Caco-2 (cell line): ENCODE measurements around the gene DACH2. TPM values are rescaled to one million over a fixed set of nuclear protein-coding genes. Genes with fewer than 3 reads are reported as not detected.

Experiments
- BruUV-seq: library from RNA; stranded (reverse); fragments of 400-500 nt; replicated peaks from 2 replicates; lab custom pipeline; 2021; lab: Mats Ljungman, UMichigan
- CTCF ChIA-PET: fragments of 300-600 bp; sonication (Branson Sonifier 250); formaldehyde crosslinking; loops from one replicate; lab custom pipeline; 2022; ENCODE audit warnings: antibody characterized with exemption; lab: Charles Lee
- POLR2A ChIA-PET: fragments of 300-600 bp; sonication (Branson Sonifier 250); formaldehyde crosslinking; loops from one replicate; lab custom pipeline; 2022; ENCODE audit warnings: antibody characterized with exemption; lab: Charles Lee
- DNase-seq, 2 experiments: peaks; one replicate each; pipeline versions ENCODE4 v3.0.0 to v3.0.0-alpha.2; 2020 to 2022
- H3K27me3 ChIP-seq: replicated peaks from 2 replicates; pipeline ENCODE4 v1.6.0; 2011; ENCODE audit warnings: low read length; ENCODE audit not compliant: control insufficient read depth, insufficient read depth
- H3K36me3 ChIP-seq: 2 replicates; pipeline ENCODE4 v1.5.1; 2011; ENCODE audit warnings: low read length; ENCODE audit not compliant: control insufficient read depth, insufficient read depth
- H3K4me1 ChIP-seq: fragments of 250-450 bp; sonication (Bioruptor Pico); 2 replicates; pipeline ENCODE4 v1.5.1; 2020; ENCODE audit warnings: mild to moderate bottlenecking
- H3K4me3 ChIP-seq: 2 replicates; pipeline ENCODE4 v1.5.1; 2011; ENCODE audit warnings: low read depth, mild to moderate bottlenecking, control low read depth, low read length
- H3K9me3 ChIP-seq: fragments of 250-450 bp; sonication (Bioruptor Pico); 2 replicates; pipeline ENCODE4 v1.5.1; 2020; ENCODE audit warnings: mild to moderate bottlenecking, moderate library complexity
- H3K27ac Mint-ChIP-seq: one replicate; pipeline ENCODE4 v1.8.0; 2022; ENCODE audit warnings: mixed read lengths; ENCODE audit not compliant: unreplicated experiment
- H3K27me3 Mint-ChIP-seq: one replicate; pipeline ENCODE4 v1.8.0; 2022; ENCODE audit warnings: mixed read lengths; ENCODE audit not compliant: insufficient read depth, unreplicated experiment
- H3K36me3 Mint-ChIP-seq: one replicate; pipeline ENCODE4 v1.8.0; 2022; ENCODE audit warnings: mild to moderate bottlenecking, mixed read lengths; ENCODE audit not compliant: insufficient read depth, unreplicated experiment
- H3K4me1 Mint-ChIP-seq: one replicate; pipeline ENCODE4 v1.8.0; 2022; ENCODE audit warnings: low read depth, mixed read lengths; ENCODE audit not compliant: unreplicated experiment
- H3K4me3 Mint-ChIP-seq: one replicate; pipeline ENCODE4 v1.8.0; 2022; ENCODE audit warnings: mild to moderate bottlenecking, moderate library complexity, mixed read lengths; ENCODE audit not compliant: unreplicated experiment
- H3K9me3 Mint-ChIP-seq: one replicate; pipeline ENCODE4 v1.8.0; 2022; ENCODE audit warnings: mixed read lengths; ENCODE audit not compliant: unreplicated experiment
- intact Hi-C: fragments of 100-400 bp; cut with micrococcal nuclease; formaldehyde crosslinking; loops from one replicate; pipeline ENCODE4 v1.10.0; 2022; ENCODE audit not compliant: unreplicated experiment
- total RNA-seq: library from RNA; stranded (reverse); gene quantifications from 2 replicates; pipeline ENCODE4 v1.2.3, GENCODE V29; 2022
- TF ChIP-seq, protein P1 (sequence below), 2 experiments: fragments of 200-600 bp in 1 of 2; IDR thresholded peaks; 1 replicate in 1 of 2; 2 replicates in 1 of 2; pipeline versions ENCODE4 v1.5.1 to v1.8.0; 2011 to 2022; ENCODE audit warnings: antibody characterized with exemption in 1 of 2, control low read depth in 1 of 2, inconsistent platforms in 1 of 2, low read depth in 1 of 2, low read length in 1 of 2, mild to moderate bottlenecking in 1 of 2, moderate library complexity in 1 of 2; ENCODE audit not compliant: insufficient read depth in 1 of 2, severe bottlenecking in 1 of 2, unreplicated experiment in 1 of 2

DACH2 gene
- total RNA-seq, 1 experiment from 2014 or later: not detected

GRCh38 chrX:86241547-86241946 is 93.3 kb downstream of the DACH2 start:
- no peaks in the 10 kb centered on the region for H3K4me1 Mint-ChIP-seq
- H3K9me3 ChIP-seq: no peaks in the 10 kb centered on the region
- H3K4me3 Mint-ChIP-seq: no peak overlapping the region
- no peak for DNase-seq
- no peaks in the 10 kb centered on the region for H3K27me3 ChIP-seq
- CTCF ChIA-PET: no interaction called here
- intact Hi-C loops: no loop called here
- no TSS peak for BruUV-seq
- no peaks in the 10 kb centered on the region for H3K36me3 Mint-ChIP-seq
- H3K27me3 Mint-ChIP-seq: no peaks in the 10 kb centered on the region
- H3K9me3 Mint-ChIP-seq: peaks cover 13% of the 10 kb centered on the region
- TF ChIP-seq, protein P1, sequence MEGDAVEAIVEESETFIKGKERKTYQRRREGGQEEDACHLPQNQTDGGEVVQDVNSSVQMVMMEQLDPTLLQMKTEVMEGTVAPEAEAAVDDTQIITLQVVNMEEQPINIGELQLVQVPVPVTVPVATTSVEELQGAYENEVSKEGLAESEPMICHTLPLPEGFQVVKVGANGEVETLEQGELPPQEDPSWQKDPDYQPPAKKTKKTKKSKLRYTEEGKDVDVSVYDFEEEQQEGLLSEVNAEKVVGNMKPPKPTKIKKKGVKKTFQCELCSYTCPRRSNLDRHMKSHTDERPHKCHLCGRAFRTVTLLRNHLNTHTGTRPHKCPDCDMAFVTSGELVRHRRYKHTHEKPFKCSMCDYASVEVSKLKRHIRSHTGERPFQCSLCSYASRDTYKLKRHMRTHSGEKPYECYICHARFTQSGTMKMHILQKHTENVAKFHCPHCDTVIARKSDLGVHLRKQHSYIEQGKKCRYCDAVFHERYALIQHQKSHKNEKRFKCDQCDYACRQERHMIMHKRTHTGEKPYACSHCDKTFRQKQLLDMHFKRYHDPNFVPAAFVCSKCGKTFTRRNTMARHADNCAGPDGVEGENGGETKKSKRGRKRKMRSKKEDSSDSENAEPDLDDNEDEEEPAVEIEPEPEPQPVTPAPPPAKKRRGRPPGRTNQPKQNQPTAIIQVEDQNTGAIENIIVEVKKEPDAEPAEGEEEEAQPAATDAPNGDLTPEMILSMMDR (IDR thresholded peaks at IDR 0.05; ENCODE audit: insufficient read depth in 1 of 2, low read depth in 1 of 2, low read length in 1 of 2, severe bottlenecking in 1 of 2, unreplicated experiment in 1 of 2): no peak
- no peak overlapping the region for H3K4me3 ChIP-seq
- POLR2A ChIA-PET: no interaction called here
- no peaks in the 10 kb centered on the region for H3K4me1 ChIP-seq
- no peak overlapping the region for H3K27ac Mint-ChIP-seq
- no peaks in the 10 kb centered on the region for H3K36me3 ChIP-seq

DNA sequence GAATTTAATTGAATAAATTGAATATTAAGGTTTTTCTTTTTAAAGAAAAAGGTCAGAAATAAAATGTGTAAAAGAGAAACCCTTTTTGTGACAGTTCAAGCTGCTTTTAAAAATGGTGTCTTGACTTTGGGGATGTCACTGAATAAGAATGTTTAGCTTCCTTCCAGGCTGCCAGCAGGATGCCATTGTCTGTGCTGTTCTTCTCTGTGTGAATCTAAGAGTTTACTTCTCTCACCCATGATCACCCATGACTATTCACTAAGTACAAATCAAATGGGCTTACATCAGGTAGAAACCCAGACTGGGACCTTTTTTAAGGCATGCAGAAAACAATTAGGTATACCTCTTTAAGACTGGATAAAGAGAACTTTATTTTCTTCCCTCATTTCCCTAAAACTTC is 115.3 kb downstream of the DACH2 start:
- TF ChIP-seq, protein P1 (IDR thresholded peaks at IDR 0.05; ENCODE audit: insufficient read depth in 1 of 2, low read depth in 1 of 2, low read length in 1 of 2, severe bottlenecking in 1 of 2, unreplicated experiment in 1 of 2): no peak
- Mint-ChIP-seq H3K27me3 (no peaks in the 10 kb centered on the region), H3K27ac (no peak overlapping the region), H3K4me1 (no peaks in the 10 kb centered on the region), H3K4me3 (no peak overlapping the region), H3K9me3 (no peaks in the 10 kb centered on the region), H3K36me3 (no peaks in the 10 kb centered on the region)
- Histone ChIP-seq H3K36me3 (no peaks in the 10 kb centered on the region), H3K9me3 (no peaks in the 10 kb centered on the region), H3K27me3 (no peaks in the 10 kb centered on the region), H3K4me3 (no peak overlapping the region), H3K4me1 (no peaks in the 10 kb centered on the region)
- DNase-seq: no peak
- intact Hi-C loops: no loop called here
- no TSS peak for BruUV-seq
- POLR2A ChIA-PET: no interaction called here
- CTCF ChIA-PET: no interaction called here

DNA sequence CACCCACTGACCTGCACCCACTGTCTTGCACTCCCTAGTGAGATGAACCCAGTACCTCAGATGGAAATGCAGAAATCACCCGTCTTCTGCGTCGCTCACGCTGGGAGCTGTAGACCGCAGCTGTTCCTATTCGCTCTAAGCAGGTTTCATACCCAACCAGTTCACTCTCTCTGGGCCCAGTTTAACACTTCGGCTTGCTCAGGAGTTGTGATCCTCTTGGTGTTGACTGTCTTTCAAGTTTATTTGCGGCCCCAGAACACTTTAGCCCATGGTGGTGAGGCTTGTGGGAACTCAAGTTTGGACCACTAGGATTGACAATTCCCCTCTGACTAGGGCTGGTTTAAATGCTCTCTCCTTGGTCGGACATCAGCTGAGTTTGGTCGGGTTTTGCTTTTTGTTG is 147.0 kb downstream of the DACH2 start:
- H3K36me3 ChIP-seq: no peaks in the 10 kb centered on the region
- POLR2A ChIA-PET: no interaction called here
- intact Hi-C loops: no loop called here
- BruUV-seq: no TSS peak
- Mint-ChIP-seq H3K27ac (no peak overlapping the region), H3K4me1 (no peaks in the 10 kb centered on the region), H3K9me3 (no peaks in the 10 kb centered on the region), H3K36me3 (no peaks in the 10 kb centered on the region), H3K4me3 (no peak overlapping the region), H3K27me3 (no peaks in the 10 kb centered on the region)
- TF ChIP-seq, protein P1 (IDR thresholded peaks at IDR 0.05; ENCODE audit: insufficient read depth in 1 of 2, low read depth in 1 of 2, low read length in 1 of 2, severe bottlenecking in 1 of 2, unreplicated experiment in 1 of 2): no peak
- no peaks in the 10 kb centered on the region for H3K27me3 ChIP-seq
- no peaks in the 10 kb centered on the region for H3K4me1 ChIP-seq
- H3K9me3 ChIP-seq: no peaks in the 10 kb centered on the region
- no peak overlapping the region for H3K4me3 ChIP-seq
- DNase-seq: no peak
- CTCF ChIA-PET: no interaction called here
